Lower lobe of right lung (tissue), 2 donors: Measurements from ENCODE around the gene TMEM139. TPM values are rescaled to one million over a fixed set of nuclear protein-coding genes. Genes with fewer than 3 reads are reported as not detected.

ENCODE experiments used
- ATAC-seq, 2 donors: fragments of 200-7000 bp; cut with Tn5 transposase; one replicate each; pipeline ENCODE4 v1.9.1; 2020 to 2022; ENCODE audit warnings: mild to moderate bottlenecking in 2 of 2, moderate library complexity in 2 of 2
- DNase-seq: peaks from one replicate; pipeline ENCODE4 v3.0.0-alpha.2; 2020
- H3K27ac ChIP-seq: fragments of 200-600 bp; one replicate; pipeline ENCODE4 v1.8.0; 2022
- H3K27me3 ChIP-seq: fragments of 200-600 bp; one replicate; pipeline ENCODE4 v1.8.0; 2022; ENCODE audit warnings: low read depth
- H3K36me3 ChIP-seq: fragments of 200-600 bp; one replicate; pipeline ENCODE4 v1.8.0; 2022; ENCODE audit warnings: mild to moderate bottlenecking
- H3K4me1 ChIP-seq: fragments of 200-600 bp; one replicate; pipeline ENCODE4 v1.8.0; 2022
- H3K4me3 ChIP-seq: fragments of 200-600 bp; one replicate; pipeline ENCODE4 v1.8.0; 2022; ENCODE audit warnings: mild to moderate bottlenecking
- H3K9me3 ChIP-seq: fragments of 200-600 bp; one replicate; pipeline ENCODE4 v1.8.0; 2022
- intact Hi-C: fragments of 100-400 bp; cut with DNase I; formaldehyde crosslinking; loops from one replicate; pipeline ENCODE4 v1.11.0; 2022
- total RNA-seq: library from RNA; stranded (reverse); fragmentation: NEBNext Ultra II Directional; extraction: Animal tissue kit (Norgen Biotek cat#: 25700); gene quantifications from one replicate; pipeline ENCODE4 v1.2.1, GENCODE V29; 2021
- TF ChIP-seq, protein P1 (sequence below): fragments of 200-600 bp; IDR thresholded peaks from one replicate; pipeline ENCODE4 v1.8.0; 2022; ENCODE audit warnings: antibody characterized with exemption, mild to moderate bottlenecking
- donor health status: DM: no; HTN: yes; CAD: no; lungs with severe emphysema.

The TMEM139 gene
- total RNA-seq, 1 donor from 2014 or later, result 25.9 TPM

DNA sequence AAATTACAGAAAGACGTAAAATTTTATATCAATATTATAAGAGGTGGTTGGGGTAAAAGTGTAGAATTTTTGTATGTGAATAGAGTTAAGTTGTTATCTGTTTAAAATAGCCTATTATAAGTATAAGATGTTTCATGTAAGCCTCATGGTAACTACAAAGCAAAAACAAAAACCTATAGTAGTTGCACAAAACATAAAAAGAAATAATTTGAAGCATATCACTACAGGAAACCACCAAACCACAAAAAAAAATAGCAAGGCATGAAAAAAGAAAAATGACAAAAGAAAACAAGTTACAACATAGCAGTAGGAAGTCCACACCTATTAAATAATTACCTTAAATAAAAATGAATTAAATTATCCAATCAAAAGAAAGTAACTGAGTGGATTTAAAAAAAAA, 33.9 kb upstream of the TMEM139 start:
- TF ChIP-seq, protein P1, sequence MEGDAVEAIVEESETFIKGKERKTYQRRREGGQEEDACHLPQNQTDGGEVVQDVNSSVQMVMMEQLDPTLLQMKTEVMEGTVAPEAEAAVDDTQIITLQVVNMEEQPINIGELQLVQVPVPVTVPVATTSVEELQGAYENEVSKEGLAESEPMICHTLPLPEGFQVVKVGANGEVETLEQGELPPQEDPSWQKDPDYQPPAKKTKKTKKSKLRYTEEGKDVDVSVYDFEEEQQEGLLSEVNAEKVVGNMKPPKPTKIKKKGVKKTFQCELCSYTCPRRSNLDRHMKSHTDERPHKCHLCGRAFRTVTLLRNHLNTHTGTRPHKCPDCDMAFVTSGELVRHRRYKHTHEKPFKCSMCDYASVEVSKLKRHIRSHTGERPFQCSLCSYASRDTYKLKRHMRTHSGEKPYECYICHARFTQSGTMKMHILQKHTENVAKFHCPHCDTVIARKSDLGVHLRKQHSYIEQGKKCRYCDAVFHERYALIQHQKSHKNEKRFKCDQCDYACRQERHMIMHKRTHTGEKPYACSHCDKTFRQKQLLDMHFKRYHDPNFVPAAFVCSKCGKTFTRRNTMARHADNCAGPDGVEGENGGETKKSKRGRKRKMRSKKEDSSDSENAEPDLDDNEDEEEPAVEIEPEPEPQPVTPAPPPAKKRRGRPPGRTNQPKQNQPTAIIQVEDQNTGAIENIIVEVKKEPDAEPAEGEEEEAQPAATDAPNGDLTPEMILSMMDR, result no peak
- H3K27ac ChIP-seq, result no peak overlapping the region
- no peaks in the 10 kb centered on the region for H3K36me3 ChIP-seq
- H3K4me1 ChIP-seq, result no peaks in the 10 kb centered on the region
- ATAC-seq (no peak), DNase-seq (no peak)
- intact Hi-C loops, result no loop called here
- H3K9me3 ChIP-seq, result no peaks in the 10 kb centered on the region
- no peak overlapping the region for H3K4me3 ChIP-seq
- H3K27me3 ChIP-seq, result no peaks in the 10 kb centered on the region

DNA sequence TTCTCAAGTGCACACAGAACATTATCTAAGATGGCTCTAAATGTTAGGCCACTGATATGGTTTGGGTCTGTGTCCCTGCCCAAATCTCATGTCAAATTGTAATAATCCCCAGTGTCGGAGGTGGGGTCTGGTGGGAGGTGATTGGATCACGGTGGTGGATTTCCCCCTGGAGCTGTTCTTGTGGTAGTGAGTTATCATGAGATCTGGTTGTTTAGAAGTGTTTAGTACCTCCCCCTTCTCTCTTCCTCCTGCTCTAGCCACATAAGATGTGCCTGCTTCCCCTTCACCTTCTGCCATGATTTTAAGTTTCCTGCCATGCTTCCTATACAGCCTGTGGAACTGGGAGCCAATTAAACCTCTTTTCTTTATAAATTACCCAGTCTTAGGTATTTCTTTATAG, 32.8 kb upstream of the TMEM139 start:
- no peaks in the 10 kb centered on the region for H3K36me3 ChIP-seq
- DNase-seq (no peak), ATAC-seq (no peak)
- TF ChIP-seq, protein P1, result no peak
- no peaks in the 10 kb centered on the region for H3K27me3 ChIP-seq
- H3K4me1 ChIP-seq, result no peaks in the 10 kb centered on the region
- H3K27ac ChIP-seq, result no peak overlapping the region
- H3K4me3 ChIP-seq, result no peak overlapping the region
- no peaks in the 10 kb centered on the region for H3K9me3 ChIP-seq
- intact Hi-C loops, result no loop called here

DNA sequence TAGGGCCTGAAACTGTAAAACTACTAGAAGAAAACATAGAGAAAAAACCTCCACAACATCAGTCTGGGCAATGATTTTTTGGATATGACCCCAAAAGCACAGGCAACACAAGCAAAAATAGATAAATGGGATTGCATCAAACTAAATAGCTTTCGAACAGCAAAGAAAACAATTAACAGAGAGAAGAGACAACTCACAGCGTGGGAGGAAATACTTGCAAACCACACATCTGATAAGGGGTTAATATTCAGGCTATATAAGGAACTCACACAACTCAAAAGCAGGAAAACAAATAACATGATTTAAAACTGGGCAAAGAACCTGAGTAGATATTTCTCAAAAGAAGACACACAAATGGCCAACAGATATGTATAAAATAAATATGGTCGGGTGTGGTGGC, 29.2 kb upstream of the TMEM139 start:
- ATAC-seq, result no peak

DNA sequence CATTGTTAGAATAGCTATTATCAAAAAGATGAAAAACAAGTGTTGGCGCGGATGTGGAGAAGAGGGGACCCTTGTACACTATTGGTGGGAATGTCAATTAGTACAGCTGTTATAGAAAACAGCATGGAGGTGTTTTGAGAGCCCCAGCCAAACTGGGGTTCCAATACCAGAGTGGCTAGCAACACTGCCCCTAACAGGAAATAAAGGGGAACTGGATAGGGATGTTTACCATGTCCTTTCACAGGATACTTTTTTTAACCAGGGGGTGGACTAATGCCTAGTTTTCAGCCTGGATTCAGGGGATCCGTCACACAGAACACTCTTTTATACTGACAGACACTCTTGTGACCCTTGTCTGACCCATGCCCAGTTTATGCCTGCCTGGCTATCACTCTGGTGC, 28.4 kb upstream of the TMEM139 start:
- Histone ChIP-seq H3K27ac (no peak overlapping the region), H3K9me3 (no peaks in the 10 kb centered on the region), H3K4me3 (no peak overlapping the region), H3K36me3 (no peaks in the 10 kb centered on the region), H3K27me3 (no peaks in the 10 kb centered on the region), H3K4me1 (peaks cover 13% of the 10 kb centered on the region)
- intact Hi-C loops, result no loop called here
- no peak for ATAC-seq
- TF ChIP-seq, protein P1, result peak; percentile 13
- no peak for DNase-seq

More for the DNA sequence above, 29.2 kb upstream of the TMEM139 start:
- Histone ChIP-seq H3K9me3 (no peaks in the 10 kb centered on the region), H3K27me3 (no peaks in the 10 kb centered on the region), H3K27ac (no peak overlapping the region), H3K4me1 (peaks cover 13% of the 10 kb centered on the region), H3K4me3 (no peak overlapping the region), H3K36me3 (no peaks in the 10 kb centered on the region)
- intact Hi-C loops, result no loop called here
- no peak for DNase-seq
- TF ChIP-seq, protein P1, result no peak

DNA sequence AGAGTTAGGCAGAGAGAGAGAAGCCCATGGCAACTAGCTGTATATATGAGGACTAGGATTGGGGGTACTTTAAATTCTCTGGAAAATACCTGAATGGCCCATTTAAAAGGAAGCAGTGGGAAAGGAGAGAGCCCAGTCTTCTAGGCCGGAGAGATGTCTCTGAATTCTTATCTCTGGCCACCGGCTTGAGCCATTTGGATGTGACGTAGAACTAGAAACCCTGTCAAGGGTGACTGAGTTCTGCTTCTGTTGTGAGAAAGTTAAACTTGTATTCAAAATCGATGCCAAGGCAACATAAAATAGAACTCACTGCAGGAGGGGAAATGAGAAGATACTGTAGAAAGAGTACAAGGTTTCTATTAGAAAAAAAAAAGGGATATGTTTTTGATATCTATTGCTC, 27.8 kb upstream of the TMEM139 start:
- no peak for ATAC-seq
- peaks cover 13% of the 10 kb centered on the region for H3K4me1 ChIP-seq
- no peak for DNase-seq
- H3K27me3 ChIP-seq, result no peaks in the 10 kb centered on the region
- no peak overlapping the region for H3K4me3 ChIP-seq
- no peaks in the 10 kb centered on the region for H3K36me3 ChIP-seq
- no peaks in the 10 kb centered on the region for H3K9me3 ChIP-seq
- H3K27ac ChIP-seq, result no peak overlapping the region
- intact Hi-C loops, result no loop called here
- TF ChIP-seq, protein P1, result no peak

DNA sequence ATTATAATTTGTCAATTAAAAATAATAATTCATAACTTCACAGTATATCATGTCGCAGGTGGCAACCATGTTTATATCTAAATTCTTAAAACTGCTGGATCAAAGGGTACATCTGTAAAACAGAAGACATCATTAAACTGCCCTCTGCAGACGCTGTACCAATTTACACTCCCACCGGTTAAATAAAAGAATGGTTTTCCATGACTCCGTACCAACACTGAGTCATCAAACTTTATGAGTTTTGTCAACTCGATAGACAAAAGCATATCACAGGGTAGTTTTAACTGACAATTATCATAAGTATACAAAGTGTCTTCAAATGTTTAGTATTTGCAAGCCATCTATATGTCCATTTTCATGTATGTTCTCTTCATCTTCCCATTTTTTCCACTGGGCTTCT, 27.3 kb upstream of the TMEM139 start:
- Histone ChIP-seq H3K9me3 (no peaks in the 10 kb centered on the region), H3K27ac (no peak overlapping the region), H3K36me3 (no peaks in the 10 kb centered on the region), H3K4me1 (peaks cover 14% of the 10 kb centered on the region), H3K4me3 (no peak overlapping the region), H3K27me3 (no peaks in the 10 kb centered on the region)
- TF ChIP-seq, protein P1, result no peak
- ATAC-seq (no peak), DNase-seq (no peak)
- intact Hi-C loops, result no loop called here
